ENCODE results near the gene MIEF2. TPM values are rescaled to one million over a fixed set of nuclear protein-coding genes. Genes with fewer than 3 reads are reported as not detected.
"Not testable (repeated sequence)": the region's sequence is repeated elsewhere in the genome, so short reads cannot be mapped to it uniquely, and the experiment has no call there.

The MIEF2 gene
- 10 to 100 TPM; 12.8 to 34.5 (median 18.1) TPM for total RNA-seq

- intact Hi-C loops (cut with DNase I; ENCODE audit: low total_unique reads), result no loop called here
Measured at GRCh38 chr17:18260332-18261145, at the start of gene MIEF2. Gene MIEF2 (plus strand): TSS chr17:18260662. CDS start chr17:18262721, 2,059 bp downstream.

GRCh38 chr17:18213666-18214270 lies 46.7 kb upstream of the MIEF2 start:
- Histone ChIP-seq H3K27me3 (no peaks in the 10 kb centered on the region), H3K9me3 (no peaks in the 10 kb centered on the region), H3K4me3 (no peak overlapping the region), H3K27ac (no peak overlapping the region), H3K36me3 (no peaks in the 10 kb centered on the region), H3K4me1 (no peaks in the 10 kb centered on the region)
- TF ChIP-seq CTCF (IDR thresholded peaks at IDR 0.05) (no peak), POLR2A (IDR thresholded peaks at IDR 0.05) (no peak)
- DNase-seq, result no peak
- intact Hi-C loops (cut with DNase I; ENCODE audit: low total_unique reads), result no loop called here

More at GRCh38 chr17:18260332-18261145, at the start of gene MIEF2:
- Histone ChIP-seq H3K27me3 (no peaks in the 10 kb centered on the region), H3K4me1 (peaks cover 0 to 35% of the 10 kb centered on the region in 2 donors), H3K9me3 (no peaks in the 10 kb centered on the region), H3K36me3 (no peaks in the 10 kb centered on the region), H3K27ac (peak within 1 kb of the TSS; percentile 86 to 93), H3K4me3 (peak within 1 kb of the TSS; percentile 73 to 88)
- TF ChIP-seq CTCF (IDR thresholded peaks at IDR 0.05), result peak in 1 of 4 experiments; percentile 35
- TF ChIP-seq POLR2A (IDR thresholded peaks at IDR 0.05), result peak; percentile 10 to 68
- DNase-seq, result peak; percentile 95 to 96

- not testable (repeated sequence) for H3K9me3 ChIP-seq, H3K27me3 ChIP-seq, H3K4me3 ChIP-seq, H3K36me3 ChIP-seq, DNase-seq, H3K27ac ChIP-seq, H3K4me1 ChIP-seq
- intact Hi-C loops (cut with DNase I; ENCODE audit: low total_unique reads), result loop anchor here (5.0 kb wide), 1 partner anchor 75 kb away; no protein-coding TSS in a partner anchor
Measured at GRCh38 chr17:18216906-18217305, 43.6 kb upstream of the MIEF2 start.

GRCh38 chr17:18217412-18218015 lies 42.9 kb upstream of the MIEF2 start:
- Histone ChIP-seq H3K27me3 (no peaks in the 10 kb centered on the region), H3K4me1 (no peaks in the 10 kb centered on the region), H3K36me3 (no peaks in the 10 kb centered on the region), H3K27ac (no peak overlapping the region), H3K9me3 (no peaks in the 10 kb centered on the region), H3K4me3 (no peak overlapping the region)
- intact Hi-C loops (cut with DNase I; ENCODE audit: low total_unique reads), result loop anchor here (5.0 kb wide), 1 partner anchor 75 kb away; no protein-coding TSS in a partner anchor
- TF ChIP-seq CTCF (IDR thresholded peaks at IDR 0.05) (peak; percentile 78 to 95 (median 89)), POLR2A (IDR thresholded peaks at IDR 0.05) (no peak)
- DNase-seq, result peak; percentile 71 to 78

- no peaks in the 10 kb centered on the region for H3K9me3 ChIP-seq
- intact Hi-C loops (cut with DNase I; ENCODE audit: low total_unique reads), result loop anchor here (5.0 kb wide), 1 partner anchor 77 kb away; no protein-coding TSS in a partner anchor
- no peaks in the 10 kb centered on the region for H3K27me3 ChIP-seq
- no peak for TF ChIP-seq POLR2A (IDR thresholded peaks at IDR 0.05)
- TF ChIP-seq CTCF (IDR thresholded peaks at IDR 0.05), result no peak
- H3K36me3 ChIP-seq, result no peaks in the 10 kb centered on the region
- no peak overlapping the region for H3K4me3 ChIP-seq
- no peaks in the 10 kb centered on the region for H3K4me1 ChIP-seq
- peak overlapping the region in 1 of 2 donors; percentile 18 for H3K27ac ChIP-seq
- peak in 1 of 2 donors; percentile 50 for DNase-seq
Measured at GRCh38 chr17:18218756-18219415, 41.6 kb upstream of the MIEF2 start.
